Chondrocyte (in vitro differentiated cells): ENCODE results near the gene PTGFR. TPM values are rescaled to one million over a fixed set of nuclear protein-coding genes. Genes with fewer than 3 reads are reported as not detected.

ENCODE experiments used
- DNase-seq: peaks from one replicate; pipeline ENCODE4 v3.0.0; 2021; ENCODE audit warnings: mixed read lengths, low spot score
- H3K27ac Mint-ChIP-seq: one replicate; pipeline ENCODE4 v1.8.0; 2021; ENCODE audit warnings: mild to moderate bottlenecking, moderate library complexity, mixed read lengths; ENCODE audit not compliant: unreplicated experiment
- H3K27me3 Mint-ChIP-seq: 2 replicates; pipeline ENCODE4 v1.8.0; 2021; ENCODE audit warnings: low read depth, mixed read lengths
- H3K36me3 Mint-ChIP-seq: 2 replicates; pipeline ENCODE4 v1.8.0; 2021; ENCODE audit warnings: low read depth, mixed read lengths
- H3K4me1 Mint-ChIP-seq: 2 replicates; pipeline ENCODE4 v1.8.0; 2021; ENCODE audit warnings: low read depth, mild to moderate bottlenecking, mixed read lengths
- H3K4me3 Mint-ChIP-seq: one replicate; pipeline ENCODE4 v1.8.0; 2021; ENCODE audit warnings: mild to moderate bottlenecking, moderate library complexity, mixed read lengths; ENCODE audit not compliant: unreplicated experiment
- H3K9me3 Mint-ChIP-seq: 2 replicates; pipeline ENCODE4 v1.8.0; 2021; ENCODE audit warnings: low read depth, mixed read lengths
- CTCF ChIP-seq: fragments of 200-600 bp; sonication (generic); IDR thresholded peaks from 2 replicates; pipeline ENCODE4 v1.5.0; 2021; ENCODE audit warnings: antibody characterized with exemption, mild to moderate bottlenecking, moderate library complexity
- total RNA-seq: library from RNA; stranded (reverse); gene quantifications from 3 replicates; pipeline ENCODE4 v1.2.1, GENCODE V29; 2021

Gene PTGFR
- total RNA-seq, 1 donor from 2014 or later = 0.17 TPM

GRCh38 chr1:78475888-78476610, 14.7 kb upstream of the PTGFR start:
- no peak overlapping the region for H3K27ac Mint-ChIP-seq
- H3K9me3 Mint-ChIP-seq = no peaks in the 10 kb centered on the region
- no peak overlapping the region for H3K4me3 Mint-ChIP-seq
- no peak for DNase-seq
- no peaks in the 10 kb centered on the region for H3K36me3 Mint-ChIP-seq
- no peak for TF ChIP-seq CTCF
- no peaks in the 10 kb centered on the region for H3K4me1 Mint-ChIP-seq
- H3K27me3 Mint-ChIP-seq = peaks cover 10% of the 10 kb centered on the region

DNA sequence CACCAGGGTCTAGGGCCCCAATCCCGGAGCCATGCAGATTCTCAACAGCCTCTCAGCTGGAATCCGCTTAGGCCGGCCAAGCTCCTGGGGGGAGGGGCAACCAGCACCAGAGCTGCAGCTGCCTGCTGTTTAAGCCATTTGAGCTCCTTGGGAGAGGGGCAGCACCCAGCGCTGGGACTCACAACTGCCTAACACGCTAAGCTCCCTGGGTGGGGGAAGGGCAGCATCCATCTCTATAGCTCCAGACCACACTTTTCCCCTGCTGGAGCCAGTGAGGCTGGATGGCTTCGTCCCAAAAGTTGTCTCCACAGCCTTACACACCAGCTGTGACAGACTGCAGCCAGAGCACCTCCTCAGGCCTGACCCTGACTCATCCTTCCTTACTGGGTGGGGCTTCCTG, 6.9 kb upstream of the PTGFR start:
- Mint-ChIP-seq H3K27ac (no peak overlapping the region), H3K36me3 (peaks cover 7% of the 10 kb centered on the region), H3K4me1 (no peaks in the 10 kb centered on the region), H3K4me3 (no peak overlapping the region), H3K27me3 (peaks cover 20% of the 10 kb centered on the region), H3K9me3 (peaks cover 17% of the 10 kb centered on the region)
- DNase-seq = no peak
- no peak for TF ChIP-seq CTCF

GRCh38 chr1:78491451-78492071, 787 bp downstream of the PTGFR start:
- no peak for TF ChIP-seq CTCF
- H3K9me3 Mint-ChIP-seq = peaks cover 10% of the 10 kb centered on the region
- no peak for DNase-seq
- H3K4me1 Mint-ChIP-seq = peaks cover 18% of the 10 kb centered on the region
- H3K36me3 Mint-ChIP-seq = peaks cover 4% of the 10 kb centered on the region
- peak overlapping the region; percentile 78 for H3K4me3 Mint-ChIP-seq
- no peak overlapping the region for H3K27ac Mint-ChIP-seq
- H3K27me3 Mint-ChIP-seq = peaks cover 24% of the 10 kb centered on the region

- H3K4me3 Mint-ChIP-seq = no peak overlapping the region
- TF ChIP-seq CTCF = no peak
- H3K9me3 Mint-ChIP-seq = peaks cover 8% of the 10 kb centered on the region
- H3K36me3 Mint-ChIP-seq = peaks cover 2% of the 10 kb centered on the region
- peaks cover 18% of the 10 kb centered on the region for H3K4me1 Mint-ChIP-seq
- H3K27me3 Mint-ChIP-seq = peaks cover 20% of the 10 kb centered on the region
- no peak overlapping the region for H3K27ac Mint-ChIP-seq
- DNase-seq = no peak
Observed at GRCh38 chr1:78492386-78492950, 1.7 kb downstream of the PTGFR start.

DNA sequence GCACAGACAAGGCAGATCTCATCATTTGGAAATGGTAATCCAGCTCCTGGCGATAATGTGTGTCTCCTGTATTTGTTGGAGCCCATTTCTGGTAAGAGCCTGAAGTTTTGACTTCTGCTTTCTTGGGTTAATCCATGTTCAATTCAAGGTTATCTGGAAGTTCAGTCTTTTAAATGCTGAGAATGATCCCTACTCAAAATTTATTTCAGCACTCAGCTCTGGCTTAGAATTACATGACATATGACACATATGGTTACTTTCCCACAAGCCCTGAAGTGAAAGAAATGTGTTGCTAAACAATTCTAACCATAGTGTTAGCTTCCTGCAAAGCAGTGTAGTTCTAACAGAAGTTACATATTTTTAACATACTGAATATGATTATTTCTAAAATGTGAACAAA, 2.7 kb downstream of the PTGFR start:
- Mint-ChIP-seq H3K27ac (no peak overlapping the region), H3K9me3 (peaks cover 4% of the 10 kb centered on the region), H3K27me3 (peaks cover 19% of the 10 kb centered on the region), H3K4me1 (peaks cover 18% of the 10 kb centered on the region), H3K36me3 (no peaks in the 10 kb centered on the region), H3K4me3 (no peak overlapping the region)
- no peak for TF ChIP-seq CTCF
- no peak for DNase-seq
